Rectal smooth muscle tissue (tissue), 1 donor: ENCODE data around the gene LCMT1.
"Not testable (repeated sequence)": the region's sequence is repeated elsewhere in the genome, so short reads cannot be mapped to it uniquely, and the experiment has no call there.

Source experiments
- H3K27ac ChIP-seq: one replicate; pipeline ENCODE4 v1.7.0; 2013; ENCODE audit warnings: low read depth, low read length, inconsistent platforms
- H3K27me3 ChIP-seq: one replicate; pipeline ENCODE4 v1.7.0; 2013; ENCODE audit warnings: low read length; ENCODE audit not compliant: control insufficient read depth, insufficient read depth
- H3K36me3 ChIP-seq: one replicate; pipeline ENCODE4 v1.7.0; 2013; ENCODE audit warnings: low read length; ENCODE audit not compliant: control insufficient read depth, insufficient read depth
- H3K4me1 ChIP-seq: one replicate; pipeline ENCODE4 v1.7.0; 2013; ENCODE audit warnings: low read length; ENCODE audit not compliant: control insufficient read depth, insufficient read depth
- H3K4me3 ChIP-seq: one replicate; pipeline ENCODE4 v1.7.0; 2013; ENCODE audit warnings: low read length
- H3K9ac ChIP-seq: one replicate; pipeline ENCODE4 v1.7.0; 2013; ENCODE audit warnings: low read length

The LCMT1 gene

DNA sequence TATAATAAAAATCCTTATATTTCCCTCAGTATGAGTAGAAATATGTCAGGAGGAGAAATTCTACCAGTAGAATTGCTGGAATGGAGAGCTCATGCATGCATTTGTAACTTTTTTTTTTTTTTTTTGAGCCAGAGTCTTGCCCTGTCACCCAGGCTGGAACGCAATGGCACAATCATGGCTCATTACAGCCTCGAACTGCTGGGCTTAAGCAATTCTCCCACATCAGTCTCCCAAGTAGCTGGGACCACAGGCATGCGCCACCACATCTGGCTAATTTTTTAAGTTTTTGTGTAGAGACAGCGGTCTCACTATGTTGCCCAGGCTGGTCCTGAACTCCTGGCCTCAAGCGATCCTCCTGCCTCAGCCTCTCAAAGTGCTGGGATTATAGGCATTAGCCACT lies 21.2 kb downstream of the LCMT1 start:
- not testable (repeated sequence) for H3K4me1 ChIP-seq, H3K9ac ChIP-seq, H3K27me3 ChIP-seq, H3K4me3 ChIP-seq, H3K36me3 ChIP-seq, H3K27ac ChIP-seq

DNA sequence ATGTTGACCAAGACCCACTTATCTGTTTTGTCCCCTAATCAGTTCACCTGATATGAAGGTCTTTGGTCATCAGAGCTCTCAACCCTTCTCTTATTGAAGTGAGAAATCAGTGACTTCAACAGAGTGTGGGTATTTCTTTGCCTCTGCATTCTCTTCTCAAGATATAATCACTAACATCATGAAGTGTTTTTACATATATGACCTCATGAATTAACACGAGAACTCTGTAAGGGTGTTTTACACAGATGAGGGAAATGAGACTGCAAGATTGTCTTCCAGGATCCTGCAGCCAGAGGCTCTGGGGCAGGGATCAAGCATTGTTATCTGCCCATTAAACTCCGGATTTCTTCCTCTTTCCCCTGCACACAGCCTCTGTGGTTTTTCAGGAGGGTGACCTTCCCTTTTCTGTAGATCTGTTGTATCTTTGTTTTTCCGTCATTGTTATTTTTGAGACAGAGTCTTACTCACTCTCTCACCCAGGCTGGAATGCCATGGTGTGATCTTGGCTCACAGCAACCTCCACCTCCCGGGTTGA lies 22.7 kb downstream of the LCMT1 start:
- Histone ChIP-seq H3K9ac (no peak overlapping the region), H3K27me3 (no peaks in the 10 kb centered on the region), H3K4me3 (no peak overlapping the region), H3K4me1 (no peaks in the 10 kb centered on the region), H3K36me3 (peaks cover 6% of the 10 kb centered on the region), H3K27ac (no peak overlapping the region)

DNA sequence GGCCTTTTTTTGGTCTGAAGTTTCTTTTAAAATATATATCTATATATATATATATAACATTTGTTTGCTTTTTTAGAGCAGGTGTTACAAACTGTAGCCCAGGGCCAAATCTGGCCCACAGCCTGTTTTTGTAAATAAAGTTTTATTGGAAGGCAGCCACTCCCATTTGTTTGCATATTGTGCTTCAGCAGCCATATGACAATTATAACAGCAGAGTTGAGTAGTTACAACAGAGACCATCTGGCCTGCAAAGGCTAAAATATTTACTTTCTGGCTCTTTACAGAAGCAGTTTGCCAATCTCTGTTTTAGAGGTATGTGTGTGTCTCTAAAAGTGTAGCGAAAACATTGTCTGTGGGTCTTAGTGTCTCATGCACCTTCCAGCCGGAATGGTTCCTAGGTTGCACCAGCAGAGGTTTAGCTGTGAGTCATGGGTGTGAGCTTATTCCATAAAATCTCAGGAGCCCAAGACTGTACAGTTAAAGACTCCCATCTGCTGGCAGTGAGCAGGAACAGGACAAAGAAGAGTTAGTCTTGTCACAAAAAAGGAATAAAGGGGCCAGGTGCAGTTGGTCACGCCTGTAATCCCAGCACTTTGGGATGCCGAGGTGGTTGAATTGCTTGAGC lies 23.8 kb downstream of the LCMT1 start:
- no peak overlapping the region for H3K4me3 ChIP-seq
- H3K27ac ChIP-seq, result no peak overlapping the region
- H3K9ac ChIP-seq, result no peak overlapping the region
- peaks cover 9% of the 10 kb centered on the region for H3K36me3 ChIP-seq
- H3K4me1 ChIP-seq, result peaks cover 3% of the 10 kb centered on the region
- H3K27me3 ChIP-seq, result no peaks in the 10 kb centered on the region

DNA sequence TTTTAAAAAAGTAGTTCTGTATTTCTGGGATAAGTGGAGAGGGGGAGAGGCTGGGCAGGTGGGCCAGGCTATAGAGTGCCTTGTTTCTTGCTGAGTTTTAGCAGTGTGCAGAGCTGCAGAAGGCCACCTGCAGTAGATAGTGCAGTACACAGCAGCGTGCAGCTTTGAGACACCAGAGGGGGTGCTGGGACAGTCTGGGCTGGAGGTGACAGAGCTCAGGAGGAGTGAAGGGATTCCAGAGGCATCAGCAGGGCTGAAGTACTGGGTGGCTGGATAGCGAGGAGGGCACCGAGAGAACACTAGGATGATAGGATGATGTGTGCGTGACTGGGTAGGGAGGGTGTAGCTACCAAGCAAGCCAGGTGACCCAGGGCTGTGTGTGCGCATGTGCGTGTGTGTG lies 26.6 kb downstream of the LCMT1 start:
- H3K9ac ChIP-seq, result no peak overlapping the region
- no peak overlapping the region for H3K27ac ChIP-seq
- peaks cover 9% of the 10 kb centered on the region for H3K36me3 ChIP-seq
- no peaks in the 10 kb centered on the region for H3K27me3 ChIP-seq
- no peak overlapping the region for H3K4me3 ChIP-seq
- peaks cover 9% of the 10 kb centered on the region for H3K4me1 ChIP-seq

DNA sequence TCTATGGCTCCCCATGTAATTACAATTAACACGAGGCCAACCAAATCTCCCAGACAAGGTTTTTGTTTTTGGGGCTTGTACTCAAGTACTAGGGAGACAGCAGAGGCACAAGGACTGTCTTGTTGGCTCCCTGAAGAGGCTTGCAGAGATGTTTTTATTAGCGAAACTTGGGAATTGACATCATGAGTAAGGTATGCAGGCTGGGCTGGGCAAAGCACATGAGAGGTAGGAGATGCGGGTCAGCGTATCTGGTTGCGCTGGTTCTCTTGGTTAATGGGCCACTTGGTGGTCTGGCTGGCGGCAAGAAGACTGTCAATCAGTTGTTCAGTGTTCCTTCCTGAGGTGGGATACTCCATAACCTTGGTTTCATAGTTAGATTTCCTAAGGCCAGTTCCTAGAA lies 28.9 kb downstream of the LCMT1 start:
- Histone ChIP-seq H3K9ac (no peak overlapping the region), H3K27ac (peak overlapping the region; percentile 78), H3K36me3 (peaks cover 6% of the 10 kb centered on the region), H3K4me3 (no peak overlapping the region), H3K4me1 (peaks cover 9% of the 10 kb centered on the region), H3K27me3 (no peaks in the 10 kb centered on the region)

DNA sequence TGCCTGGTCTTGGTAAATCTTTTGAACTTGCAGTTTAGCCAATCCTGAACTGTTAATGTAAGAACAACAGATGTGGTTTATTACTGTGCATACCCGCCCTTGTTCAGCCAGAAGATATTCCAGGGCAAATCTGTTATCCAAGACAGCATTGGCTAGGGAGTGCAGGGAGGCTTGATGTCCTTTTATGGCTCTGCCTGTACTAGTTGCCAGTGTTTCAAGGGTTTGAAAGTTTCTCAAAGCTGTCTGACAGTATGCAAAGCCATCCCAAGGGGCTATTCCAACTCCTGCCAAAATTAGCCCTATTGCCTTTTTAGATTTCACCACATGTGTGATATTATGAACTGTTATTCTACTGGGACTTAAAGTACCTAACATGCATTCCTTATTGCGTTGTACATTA lies 30.1 kb downstream of the LCMT1 start:
- peaks cover 6% of the 10 kb centered on the region for H3K36me3 ChIP-seq

DNA sequence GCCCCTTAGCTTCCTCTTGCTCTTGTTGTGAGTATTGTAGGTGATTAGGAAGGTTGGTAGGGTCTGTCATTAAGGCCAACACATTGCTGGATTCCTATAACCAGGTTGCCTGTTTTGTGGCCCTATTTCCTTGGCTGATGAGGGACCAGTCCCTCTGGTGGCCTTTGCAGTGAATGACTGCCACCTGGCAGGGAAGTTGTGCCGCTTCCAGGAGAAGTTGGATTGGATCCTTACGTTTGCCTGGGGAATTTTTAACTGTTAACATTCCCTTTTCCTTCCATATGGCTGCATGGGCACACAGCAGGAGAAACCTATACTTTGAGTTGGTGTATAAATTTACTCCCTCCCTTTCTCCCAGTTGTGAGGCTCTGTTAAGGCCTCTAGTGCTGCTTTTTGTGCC lies 32.4 kb downstream of the LCMT1 start:
- H3K4me1 ChIP-seq, result peaks cover 9% of the 10 kb centered on the region
- no peaks in the 10 kb centered on the region for H3K27me3 ChIP-seq
- no peak overlapping the region for H3K27ac ChIP-seq
- peaks cover 3% of the 10 kb centered on the region for H3K36me3 ChIP-seq
- H3K4me3 ChIP-seq, result no peak overlapping the region
- H3K9ac ChIP-seq, result no peak overlapping the region

More for the DNA sequence above, 30.1 kb downstream of the LCMT1 start:
- Histone ChIP-seq H3K27me3 (no peaks in the 10 kb centered on the region), H3K4me1 (peaks cover 9% of the 10 kb centered on the region), H3K27ac (peak overlapping the region; percentile 78), H3K9ac (no peak overlapping the region), H3K4me3 (peak overlapping the region; percentile 4)

DNA sequence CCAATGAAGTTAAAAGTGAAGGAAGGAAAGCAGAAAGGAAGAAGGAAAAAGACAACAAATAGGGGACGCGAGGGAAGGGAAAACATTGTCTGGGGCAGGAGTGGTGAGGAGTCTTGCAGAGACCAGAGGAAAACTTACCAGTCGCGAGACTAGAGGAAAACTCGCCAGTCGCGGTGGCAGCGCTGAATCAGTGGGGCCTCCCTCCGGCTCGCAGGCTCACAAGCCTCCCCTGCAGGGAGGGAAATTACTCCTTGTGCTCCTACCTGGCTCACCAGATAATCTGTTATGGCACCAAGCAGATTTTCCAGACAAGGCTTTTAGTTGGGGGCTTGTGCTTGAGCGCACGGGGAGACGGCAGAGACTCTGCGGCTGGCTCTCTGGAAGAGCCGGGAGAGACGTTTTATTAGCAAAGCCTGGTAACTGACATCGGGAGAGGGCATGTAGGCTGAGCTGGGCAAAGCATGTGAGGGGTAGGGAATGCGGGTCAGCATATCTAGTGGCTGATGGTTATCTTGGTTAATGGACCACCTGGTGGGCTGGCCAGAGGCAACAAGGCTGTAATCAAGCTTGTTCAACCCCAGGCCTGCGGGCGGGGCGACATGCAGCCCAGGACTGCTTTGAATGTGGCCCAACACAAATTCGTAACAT lies 37.1 kb downstream of the LCMT1 start:
- Histone ChIP-seq H3K27me3 (no peaks in the 10 kb centered on the region), H3K4me1 (no peaks in the 10 kb centered on the region), H3K9ac (no peak overlapping the region), H3K27ac (no peak overlapping the region), H3K36me3 (peaks cover 12% of the 10 kb centered on the region), H3K4me3 (no peak overlapping the region)

DNA sequence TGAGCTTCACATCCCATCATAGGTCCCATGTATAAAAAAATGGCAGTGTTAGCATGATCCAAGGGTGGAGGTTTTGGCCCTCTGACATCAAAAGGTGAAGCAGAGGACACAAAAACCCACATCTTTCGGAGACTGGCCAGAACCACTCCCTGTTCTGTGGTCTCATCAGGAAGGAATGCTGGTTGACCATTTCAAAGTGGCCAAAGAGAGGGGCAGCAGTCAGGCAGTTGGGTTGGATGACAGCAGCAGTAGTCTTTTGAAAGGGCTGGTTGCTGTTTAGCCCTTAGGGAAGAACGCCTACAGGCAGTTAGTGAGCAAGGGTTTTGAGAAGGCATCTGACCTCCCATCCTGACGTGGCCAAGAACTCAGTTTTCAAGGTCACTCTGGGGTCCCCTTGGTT lies 40.5 kb downstream of the LCMT1 start:
- Histone ChIP-seq H3K27ac (no peak overlapping the region), H3K4me3 (no peak overlapping the region), H3K4me1 (no peaks in the 10 kb centered on the region), H3K36me3 (peaks cover 12% of the 10 kb centered on the region), H3K9ac (no peak overlapping the region), H3K27me3 (no peaks in the 10 kb centered on the region)

DNA sequence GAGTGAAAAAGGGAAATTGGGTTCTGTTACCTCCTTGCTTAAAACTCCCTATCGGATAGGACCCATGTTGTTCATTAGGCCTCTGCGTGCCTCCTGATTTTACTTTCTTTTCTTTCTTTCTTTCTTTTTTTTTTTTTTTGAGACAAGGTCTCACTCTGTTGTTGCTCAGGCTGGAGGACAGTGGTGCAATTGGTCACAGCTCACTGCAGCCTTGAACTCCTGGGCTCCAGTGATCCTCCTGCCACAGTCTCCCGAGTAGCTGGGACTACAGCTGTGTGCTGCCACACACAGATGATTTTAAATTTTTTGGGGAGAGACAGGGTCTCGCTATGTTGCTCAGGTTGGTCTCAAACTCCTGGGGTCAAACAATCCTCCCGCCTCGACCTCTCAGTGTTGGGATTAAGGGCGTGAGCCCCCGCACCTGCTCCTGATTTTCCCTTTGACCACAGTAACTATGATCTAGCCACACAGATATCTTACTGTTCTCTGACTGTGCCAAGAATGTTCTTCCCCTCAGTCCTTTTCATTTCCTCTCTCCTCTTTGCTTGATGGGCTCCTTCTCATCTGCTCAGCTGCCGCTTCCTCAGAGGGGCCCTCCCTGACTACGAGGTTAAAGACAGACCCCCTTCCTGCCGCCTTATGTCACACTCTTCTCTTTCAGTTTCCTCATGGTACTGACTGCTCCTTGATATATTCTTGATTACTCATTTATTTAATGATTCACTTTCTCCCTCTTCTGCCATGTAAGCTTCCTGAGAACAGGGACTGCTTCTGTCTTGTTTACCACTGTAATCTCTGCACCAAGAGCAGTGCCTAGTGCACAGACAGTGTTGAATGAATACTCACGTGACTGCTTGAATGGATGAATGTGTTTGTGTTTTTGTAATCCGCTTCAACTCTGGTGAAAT lies 44.3 kb downstream of the LCMT1 start:
- H3K36me3 ChIP-seq, result peaks cover 12% of the 10 kb centered on the region
- H3K9ac ChIP-seq, result no peak overlapping the region
- no peak overlapping the region for H3K4me3 ChIP-seq
- no peak overlapping the region for H3K27ac ChIP-seq
- no peaks in the 10 kb centered on the region for H3K27me3 ChIP-seq
- no peaks in the 10 kb centered on the region for H3K4me1 ChIP-seq

DNA sequence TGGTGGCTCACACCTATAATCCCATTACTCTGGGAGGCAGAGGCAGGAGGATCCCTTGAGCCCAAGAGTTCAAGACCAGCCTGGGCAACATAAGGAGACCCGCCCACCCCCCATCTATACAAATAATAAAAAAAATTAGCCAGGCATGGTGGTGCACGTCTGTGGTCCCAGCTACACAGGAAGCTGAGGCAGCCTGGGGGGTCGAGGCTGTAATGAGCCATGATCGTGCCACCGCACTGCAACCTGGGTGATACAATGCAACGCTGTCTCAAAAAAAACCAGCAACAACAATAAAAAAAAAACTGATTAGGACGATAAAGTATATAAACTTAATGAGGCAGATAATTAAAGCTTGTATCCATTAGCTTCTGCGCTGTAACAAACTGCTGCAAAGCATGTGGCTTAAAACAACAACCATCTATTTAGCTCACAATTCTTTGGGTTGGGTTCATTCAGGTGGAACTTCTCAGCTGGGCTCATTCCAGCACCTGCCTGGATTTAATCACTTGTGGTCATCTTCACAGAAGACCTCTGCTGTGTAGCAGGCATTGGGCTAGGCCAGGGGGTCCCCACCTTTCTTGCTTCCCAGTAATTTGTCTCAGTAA lies 45.8 kb downstream of the LCMT1 start:
- no peak overlapping the region for H3K4me3 ChIP-seq
- H3K9ac ChIP-seq, result no peak overlapping the region
- H3K36me3 ChIP-seq, result peaks cover 4% of the 10 kb centered on the region
- no peaks in the 10 kb centered on the region for H3K4me1 ChIP-seq
- H3K27me3 ChIP-seq, result no peaks in the 10 kb centered on the region
- no peak overlapping the region for H3K27ac ChIP-seq

DNA sequence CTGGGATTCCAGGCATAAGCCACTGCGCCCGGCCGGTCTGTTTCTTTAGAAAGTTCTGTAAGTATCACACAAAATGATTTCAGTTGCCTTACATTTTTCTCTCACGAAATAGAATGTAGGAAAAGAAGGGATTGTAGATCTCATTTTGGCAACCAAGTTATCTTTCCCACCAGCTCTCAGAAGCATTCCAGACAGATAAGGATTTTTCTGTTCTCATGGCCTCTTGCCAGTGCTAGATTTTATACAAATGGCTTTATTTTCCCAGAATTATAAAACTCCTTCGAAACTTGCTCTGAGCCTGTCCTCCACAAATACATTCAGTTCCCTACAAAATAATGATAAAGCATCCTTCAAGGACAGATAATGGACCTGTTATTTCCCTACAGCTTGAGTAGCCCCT lies 46.9 kb downstream of the LCMT1 start:
- Histone ChIP-seq H3K27ac (no peak overlapping the region), H3K4me1 (no peaks in the 10 kb centered on the region), H3K9ac (no peak overlapping the region), H3K27me3 (no peaks in the 10 kb centered on the region), H3K36me3 (peaks cover 3% of the 10 kb centered on the region), H3K4me3 (no peak overlapping the region)
